ENCODE measurements around the gene PODXL2.

DNA sequence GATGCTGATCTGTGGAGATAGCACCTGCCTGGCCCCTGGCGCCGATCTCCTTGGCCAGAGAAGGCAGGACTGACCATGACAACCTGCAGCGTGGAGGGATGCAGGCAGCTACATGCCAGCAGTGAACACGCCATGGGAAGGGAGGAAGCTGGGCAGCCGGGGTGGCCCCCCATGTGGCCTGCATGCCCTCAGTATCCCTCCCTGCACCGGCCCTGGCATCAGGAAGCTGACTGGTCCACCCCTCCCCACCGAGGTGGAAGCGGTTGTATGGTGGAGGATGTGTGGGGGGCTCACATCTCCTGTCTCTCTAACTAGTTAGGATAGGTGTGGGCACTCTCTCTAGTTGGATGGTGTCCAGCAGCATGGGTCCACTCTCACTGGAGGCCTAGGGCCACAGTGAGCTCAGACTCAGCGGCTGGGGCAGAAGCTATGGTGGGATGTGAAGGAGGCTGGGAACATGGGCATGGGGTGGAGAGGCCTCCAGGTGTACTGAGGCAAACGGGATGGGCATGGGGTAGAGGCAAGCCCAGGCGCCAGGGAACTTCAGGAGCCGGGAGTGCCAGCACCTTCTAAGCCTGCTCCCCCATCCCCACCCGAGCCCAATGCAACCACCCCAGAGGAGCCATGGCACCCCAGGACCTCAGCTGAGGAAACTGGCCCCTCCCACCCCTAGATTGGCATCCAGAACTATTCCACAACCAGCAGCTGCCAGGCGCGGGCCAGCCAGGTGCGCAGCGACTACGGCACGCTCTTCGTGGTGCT is 42.0 kb downstream of the PODXL2 start:
- TF ChIP-seq, protein P1, sequence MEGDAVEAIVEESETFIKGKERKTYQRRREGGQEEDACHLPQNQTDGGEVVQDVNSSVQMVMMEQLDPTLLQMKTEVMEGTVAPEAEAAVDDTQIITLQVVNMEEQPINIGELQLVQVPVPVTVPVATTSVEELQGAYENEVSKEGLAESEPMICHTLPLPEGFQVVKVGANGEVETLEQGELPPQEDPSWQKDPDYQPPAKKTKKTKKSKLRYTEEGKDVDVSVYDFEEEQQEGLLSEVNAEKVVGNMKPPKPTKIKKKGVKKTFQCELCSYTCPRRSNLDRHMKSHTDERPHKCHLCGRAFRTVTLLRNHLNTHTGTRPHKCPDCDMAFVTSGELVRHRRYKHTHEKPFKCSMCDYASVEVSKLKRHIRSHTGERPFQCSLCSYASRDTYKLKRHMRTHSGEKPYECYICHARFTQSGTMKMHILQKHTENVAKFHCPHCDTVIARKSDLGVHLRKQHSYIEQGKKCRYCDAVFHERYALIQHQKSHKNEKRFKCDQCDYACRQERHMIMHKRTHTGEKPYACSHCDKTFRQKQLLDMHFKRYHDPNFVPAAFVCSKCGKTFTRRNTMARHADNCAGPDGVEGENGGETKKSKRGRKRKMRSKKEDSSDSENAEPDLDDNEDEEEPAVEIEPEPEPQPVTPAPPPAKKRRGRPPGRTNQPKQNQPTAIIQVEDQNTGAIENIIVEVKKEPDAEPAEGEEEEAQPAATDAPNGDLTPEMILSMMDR (IDR thresholded peaks at IDR 0.05; ENCODE audit: insufficient read depth, low read length), result no peak
- TF ChIP-seq, protein P2, sequence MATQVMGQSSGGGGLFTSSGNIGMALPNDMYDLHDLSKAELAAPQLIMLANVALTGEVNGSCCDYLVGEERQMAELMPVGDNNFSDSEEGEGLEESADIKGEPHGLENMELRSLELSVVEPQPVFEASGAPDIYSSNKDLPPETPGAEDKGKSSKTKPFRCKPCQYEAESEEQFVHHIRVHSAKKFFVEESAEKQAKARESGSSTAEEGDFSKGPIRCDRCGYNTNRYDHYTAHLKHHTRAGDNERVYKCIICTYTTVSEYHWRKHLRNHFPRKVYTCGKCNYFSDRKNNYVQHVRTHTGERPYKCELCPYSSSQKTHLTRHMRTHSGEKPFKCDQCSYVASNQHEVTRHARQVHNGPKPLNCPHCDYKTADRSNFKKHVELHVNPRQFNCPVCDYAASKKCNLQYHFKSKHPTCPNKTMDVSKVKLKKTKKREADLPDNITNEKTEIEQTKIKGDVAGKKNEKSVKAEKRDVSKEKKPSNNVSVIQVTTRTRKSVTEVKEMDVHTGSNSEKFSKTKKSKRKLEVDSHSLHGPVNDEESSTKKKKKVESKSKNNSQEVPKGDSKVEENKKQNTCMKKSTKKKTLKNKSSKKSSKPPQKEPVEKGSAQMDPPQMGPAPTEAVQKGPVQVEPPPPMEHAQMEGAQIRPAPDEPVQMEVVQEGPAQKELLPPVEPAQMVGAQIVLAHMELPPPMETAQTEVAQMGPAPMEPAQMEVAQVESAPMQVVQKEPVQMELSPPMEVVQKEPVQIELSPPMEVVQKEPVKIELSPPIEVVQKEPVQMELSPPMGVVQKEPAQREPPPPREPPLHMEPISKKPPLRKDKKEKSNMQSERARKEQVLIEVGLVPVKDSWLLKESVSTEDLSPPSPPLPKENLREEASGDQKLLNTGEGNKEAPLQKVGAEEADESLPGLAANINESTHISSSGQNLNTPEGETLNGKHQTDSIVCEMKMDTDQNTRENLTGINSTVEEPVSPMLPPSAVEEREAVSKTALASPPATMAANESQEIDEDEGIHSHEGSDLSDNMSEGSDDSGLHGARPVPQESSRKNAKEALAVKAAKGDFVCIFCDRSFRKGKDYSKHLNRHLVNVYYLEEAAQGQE (IDR thresholded peaks at IDR 0.05; ENCODE audit: insufficient replicate concordance, low read depth), result no peak
- TF ChIP-seq GABPA (IDR thresholded peaks at IDR 0.05; ENCODE audit: low read depth) (no peak), POLR2AphosphoS5 (IDR thresholded peaks at IDR 0.05; ENCODE audit: low read depth) (no peak)

Data from HL-60 (cell line).